NCI-H1694 (cell line): Measurements from ENCODE around the gene C5AR1.
"Not testable (repeated sequence)": the region's sequence is repeated elsewhere in the genome, so short reads cannot be mapped to it uniquely, and the experiment has no call there.

ENCODE experiments used
- DNase-seq: peaks from one replicate; lab custom pipeline; 2025; lab: John Stamatoyannopoulos, UW

The C5AR1 gene

DNA sequence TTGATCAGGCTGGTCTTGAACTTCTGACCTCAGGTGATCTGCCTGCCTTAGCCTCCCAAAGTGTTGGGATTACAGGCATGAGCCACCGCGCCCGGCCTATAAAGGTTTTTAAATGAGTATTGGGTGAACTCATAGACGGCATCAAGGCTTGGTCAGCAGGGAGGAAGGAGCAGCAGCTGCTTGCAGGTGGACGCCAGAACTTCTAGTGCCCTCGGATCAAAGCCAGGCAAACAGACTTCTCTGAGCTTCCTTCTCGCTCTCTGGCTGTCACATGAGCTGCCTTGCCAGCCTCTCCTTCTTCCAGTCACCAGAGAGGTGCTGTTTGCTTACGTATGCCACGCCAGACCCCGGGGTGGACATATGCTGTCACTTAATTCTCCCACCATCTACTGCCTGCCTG, 55.8 kb downstream of the C5AR1 start:
- not testable (repeated sequence) for DNase-seq

DNA sequence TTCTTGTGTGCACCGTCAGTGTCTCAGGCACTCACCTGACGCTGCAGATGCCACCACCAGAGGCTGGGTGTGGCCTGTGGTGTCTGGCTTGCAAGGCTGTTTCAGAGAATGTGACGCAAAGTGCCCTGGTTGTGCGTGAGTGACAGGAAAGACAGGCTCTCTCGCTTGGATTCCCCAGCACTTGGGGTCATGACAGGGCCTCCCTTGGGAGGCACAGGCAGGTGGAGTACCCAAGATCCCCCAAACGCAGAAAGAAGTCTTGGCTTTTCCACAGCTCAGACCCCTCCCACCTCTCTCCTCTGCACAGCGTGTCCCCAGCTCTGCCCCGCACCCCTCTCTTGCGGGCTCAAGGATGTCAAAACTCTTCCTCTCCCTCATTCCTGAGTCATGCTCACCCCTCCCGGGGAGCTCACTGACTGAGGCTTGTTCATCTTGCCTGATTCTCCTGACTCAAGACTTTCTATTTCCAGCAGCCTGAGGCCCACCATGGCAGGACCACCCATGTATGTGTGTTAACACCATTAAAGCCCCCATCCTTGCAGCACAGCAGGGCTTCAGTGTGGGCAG, 60.5 kb downstream of the C5AR1 start:
- DNase-seq: no peak

DNA sequence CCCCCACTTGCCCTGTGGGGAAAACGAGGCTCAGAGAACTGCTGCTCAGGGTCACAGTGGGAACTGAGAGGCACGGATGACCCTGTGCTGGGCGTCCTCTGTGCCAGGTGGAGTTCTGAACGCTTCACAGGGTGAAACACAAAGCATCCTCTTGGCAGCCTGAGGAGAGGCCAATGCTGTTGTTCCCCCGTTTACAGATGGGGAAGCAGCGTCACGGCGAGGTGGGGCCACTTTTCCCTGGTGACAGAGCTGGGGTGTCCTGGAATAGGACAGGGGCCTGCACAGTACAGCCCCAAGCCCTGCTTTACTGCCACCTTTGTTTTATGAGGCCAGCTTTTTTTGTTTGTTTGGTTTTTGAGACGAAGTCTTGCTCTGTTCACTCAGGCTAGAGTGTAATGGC, 61.6 kb downstream of the C5AR1 start:
- DNase-seq: no peak
